Osteocyte (in vitro differentiated cells): ENCODE data around the gene SPEG. TPM values are rescaled to one million over a fixed set of nuclear protein-coding genes. Genes with fewer than 3 reads are reported as not detected.

ENCODE experiments used
- DNase-seq: peaks from one replicate; pipeline ENCODE4 v3.0.0; 2021; ENCODE audit warnings: mixed read lengths; ENCODE audit not compliant: unreplicated experiment; ENCODE audit errors: extremely low spot score
- H3K27ac Mint-ChIP-seq: one replicate; pipeline ENCODE4 v1.8.0; 2021; ENCODE audit warnings: mild to moderate bottlenecking, mixed read lengths; ENCODE audit not compliant: unreplicated experiment
- H3K27me3 Mint-ChIP-seq: one replicate; pipeline ENCODE4 v1.8.0; 2021; ENCODE audit warnings: mixed read lengths; ENCODE audit not compliant: unreplicated experiment
- H3K36me3 Mint-ChIP-seq: one replicate; pipeline ENCODE4 v1.8.0; 2021; ENCODE audit warnings: mixed read lengths; ENCODE audit not compliant: unreplicated experiment
- H3K4me1 Mint-ChIP-seq: one replicate; pipeline ENCODE4 v1.8.0; 2021; ENCODE audit warnings: mixed read lengths; ENCODE audit not compliant: unreplicated experiment
- H3K4me3 Mint-ChIP-seq: one replicate; pipeline ENCODE4 v1.8.0; 2021; ENCODE audit warnings: mild to moderate bottlenecking, moderate library complexity, mixed read lengths; ENCODE audit not compliant: unreplicated experiment
- H3K9me3 Mint-ChIP-seq: one replicate; pipeline ENCODE4 v1.8.0; 2021; ENCODE audit warnings: mixed read lengths; ENCODE audit not compliant: unreplicated experiment
- CTCF ChIP-seq: fragments of 200-600 bp; sonication (generic); IDR thresholded peaks from 2 replicates; pipeline ENCODE4 v1.5.0; 2021; ENCODE audit warnings: antibody characterized with exemption, mild to moderate bottlenecking, moderate library complexity
- total RNA-seq: library from RNA; stranded (reverse); gene quantifications from 2 replicates; pipeline ENCODE4 v1.2.1, GENCODE V29; 2021

SPEG gene
- total RNA-seq, 1 donor from 2014 or later = 30.3 TPM

- no peaks in the 10 kb centered on the region for H3K36me3 Mint-ChIP-seq
- no peaks in the 10 kb centered on the region for H3K27me3 Mint-ChIP-seq
- H3K27ac Mint-ChIP-seq = no peak overlapping the region
- H3K4me1 Mint-ChIP-seq = peaks cover 2% of the 10 kb centered on the region
- H3K4me3 Mint-ChIP-seq = no peak overlapping the region
- no peaks in the 10 kb centered on the region for H3K9me3 Mint-ChIP-seq
- no peak for DNase-seq
- TF ChIP-seq CTCF = no peak
Observed at GRCh38 chr2:219435701-219436100, 1.1 kb downstream of the SPEG start.

- Mint-ChIP-seq H3K36me3 (no peaks in the 10 kb centered on the region), H3K9me3 (no peaks in the 10 kb centered on the region), H3K4me1 (peaks cover 8% of the 10 kb centered on the region), H3K27ac (no peak overlapping the region), H3K27me3 (no peaks in the 10 kb centered on the region), H3K4me3 (no peak overlapping the region)
- no peak for TF ChIP-seq CTCF
- no peak for DNase-seq
Observed at GRCh38 chr2:219436491-219436890, 1.8 kb downstream of the SPEG start.

DNA sequence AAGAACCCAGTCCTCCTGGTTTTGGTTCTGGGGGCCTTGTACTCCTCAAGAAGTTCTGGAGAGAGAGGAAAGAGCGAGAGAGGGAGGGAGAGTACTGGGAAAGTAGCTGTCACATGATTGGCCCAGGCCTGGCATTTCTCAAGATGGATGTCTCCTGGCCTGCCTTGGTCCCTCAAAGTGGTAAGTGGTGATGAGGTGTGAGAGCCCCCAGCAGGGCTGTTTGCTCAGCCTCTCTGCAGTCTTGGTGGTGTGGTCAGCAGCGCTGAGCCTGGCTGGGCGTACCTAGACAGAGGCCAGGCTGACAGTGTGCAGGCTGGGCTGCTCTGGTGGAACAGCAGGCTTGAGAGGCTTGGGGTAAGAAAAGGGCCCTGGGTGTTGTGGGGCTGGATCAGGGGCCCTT lies 2.5 kb downstream of the SPEG start:
- Mint-ChIP-seq H3K4me3 (no peak overlapping the region), H3K27ac (no peak overlapping the region)

DNA sequence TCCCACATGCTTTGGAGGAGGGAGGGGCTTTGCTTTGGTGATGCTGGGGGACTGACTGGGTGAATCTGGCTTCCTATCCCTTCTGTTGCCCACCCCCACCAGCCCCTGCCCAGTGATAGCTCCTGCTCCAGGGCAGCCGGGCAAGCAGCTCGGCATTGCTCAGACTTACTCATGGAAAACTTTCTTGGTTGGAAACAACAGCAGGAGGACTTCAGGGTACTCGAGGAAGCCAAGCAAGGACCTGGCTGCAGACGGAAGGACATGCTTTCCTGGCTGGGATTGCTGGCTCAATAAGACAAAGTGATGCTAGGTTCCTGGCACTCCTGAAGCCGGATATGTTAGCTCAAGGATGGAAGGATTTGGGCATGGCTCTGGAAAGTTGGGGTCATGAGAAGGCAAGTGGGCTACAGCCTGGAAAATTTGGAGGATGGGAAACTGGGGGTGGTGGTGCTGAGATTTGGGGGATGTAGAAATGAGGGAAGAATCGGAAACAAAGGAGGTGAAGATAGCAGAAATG lies 3.1 kb downstream of the SPEG start:
- Mint-ChIP-seq H3K4me1 (peaks cover 14% of the 10 kb centered on the region), H3K27ac (no peak overlapping the region), H3K36me3 (no peaks in the 10 kb centered on the region), H3K27me3 (no peaks in the 10 kb centered on the region), H3K4me3 (no peak overlapping the region), H3K9me3 (no peaks in the 10 kb centered on the region)
- no peak for DNase-seq
- no peak for TF ChIP-seq CTCF

More for the DNA sequence above, 2.5 kb downstream of the SPEG start:
- H3K9me3 Mint-ChIP-seq = no peaks in the 10 kb centered on the region
- no peak for TF ChIP-seq CTCF
- no peaks in the 10 kb centered on the region for H3K36me3 Mint-ChIP-seq
- H3K27me3 Mint-ChIP-seq = no peaks in the 10 kb centered on the region
- no peak for DNase-seq
- peaks cover 9% of the 10 kb centered on the region for H3K4me1 Mint-ChIP-seq

DNA sequence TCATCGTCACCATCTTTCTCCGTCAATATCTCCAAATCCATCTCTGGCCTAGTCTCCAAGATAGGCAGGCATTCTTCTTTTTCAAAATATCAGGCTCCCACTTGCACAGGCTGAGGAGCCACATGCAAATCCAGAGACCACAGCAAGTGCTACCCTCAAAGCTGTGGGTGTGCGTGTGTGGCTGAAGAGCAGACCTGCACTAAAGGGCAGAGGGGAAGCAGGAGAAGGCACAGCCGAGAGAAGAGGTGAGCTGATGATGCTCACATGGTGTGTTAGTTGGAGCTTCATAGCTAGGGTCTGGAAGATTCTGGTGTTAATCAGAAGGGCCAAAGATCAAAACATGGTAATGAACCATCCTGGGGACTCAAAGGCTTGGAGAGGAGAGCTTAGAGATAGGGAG lies 3.8 kb downstream of the SPEG start:
- Mint-ChIP-seq H3K9me3 (no peaks in the 10 kb centered on the region), H3K36me3 (no peaks in the 10 kb centered on the region), H3K27me3 (no peaks in the 10 kb centered on the region), H3K4me3 (no peak overlapping the region), H3K27ac (no peak overlapping the region), H3K4me1 (peaks cover 20% of the 10 kb centered on the region)
- no peak for TF ChIP-seq CTCF
- DNase-seq = no peak
